HCT116 (cell line): Measurements from ENCODE around the gene ALDH5A1. TPM values are rescaled to one million over a fixed set of nuclear protein-coding genes. Genes with fewer than 3 reads are reported as not detected.

Experiments
- ATAC-seq: fragments of 200-7000 bp; cut with Tn5 transposase; 2 replicates; pipeline ENCODE4 v1.9.1; 2020; ENCODE audit warnings: mild to moderate bottlenecking, moderate library complexity
- BruUV-seq: library from RNA; stranded (reverse); fragments of 400-500 nt; replicated peaks from 2 replicates; lab custom pipeline; 2021; lab: Mats Ljungman, UMichigan
- CTCF ChIA-PET: fragments of 300-600 bp; sonication (Branson Sonifier 250); formaldehyde crosslinking; loops from one replicate; lab custom pipeline; 2021; ENCODE audit warnings: antibody characterized with exemption; lab: Charles Lee
- POLR2A ChIA-PET: fragments of 300-600, 350-600 bp; sonication (Branson Sonifier 250); formaldehyde crosslinking; loops from one replicate; lab custom pipeline; 2021; ENCODE audit warnings: antibody characterized with exemption; lab: Charles Lee
- RAD21 ChIA-PET, 2 experiments: fragments of 300-600 bp; sonication (Branson Sonifier 250); formaldehyde crosslinking; loops; one replicate each; lab custom pipeline; 2023; ENCODE audit warnings: low total read pairs in 2 of 2; ENCODE audit not compliant: uncharacterized antibody in 2 of 2, unreplicated experiment in 2 of 2, low non-redundant PET in 1 of 2; lab: Charles Lee
- DNase-seq: peaks from one replicate; pipeline ENCODE4 v3.0.0-alpha.2; 2010; ENCODE audit warnings: low read depth, low spot score
- H2AFZ ChIP-seq: fragments of 200-600 bp; shearing (Covaris generic), sonication (generic); 2 replicates; pipeline ENCODE4 v1.6.1; 2017; ENCODE audit warnings: low read depth, mixed run types, mixed read lengths, antibody characterized with exemption, low read length; ENCODE audit not compliant: poor library complexity, severe bottlenecking
- H3K27ac ChIP-seq: 2 replicates; pipeline ENCODE4 v1.5.1; 2012; ENCODE audit warnings: low read depth, low read length
- H3K27me3 ChIP-seq: fragments of 200-600 bp; sonication (generic); 2 replicates; pipeline ENCODE4 v1.6.1; 2016; ENCODE audit warnings: mixed run types, low read length, mixed read lengths; ENCODE audit not compliant: insufficient read depth
- H3K36me3 ChIP-seq, 2 experiments: fragments of 200-500 bp in 1 of 2; fragments of 200-600 bp in 1 of 2; sonication (Bioruptor generic) in 1 of 2; sonication (generic) in 1 of 2; 2 replicates each; pipeline versions ENCODE4 v1.5.1 to v1.6.1; 2014 to 2016; ENCODE audit warnings: low read length in 2 of 2, inconsistent platforms in 1 of 2, mixed read lengths in 1 of 2, mixed run types in 1 of 2; ENCODE audit not compliant: insufficient read depth in 2 of 2, control insufficient read depth in 1 of 2
- H3K4me1 ChIP-seq, 2 experiments: fragments of 200-600 bp in 1 of 2; sonication (generic) in 1 of 2; 2 replicates each; pipeline versions ENCODE4 v1.5.1 to v1.6.1; 2012 to 2017; ENCODE audit warnings: low read length in 2 of 2, inconsistent platforms in 1 of 2, mild to moderate bottlenecking in 1 of 2, mixed read lengths in 1 of 2, mixed run types in 1 of 2, moderate library complexity in 1 of 2; ENCODE audit not compliant: insufficient read depth in 2 of 2, control insufficient read depth in 1 of 2
- H3K4me2 ChIP-seq: fragments of 200-600 bp; sonication (generic); 2 replicates; pipeline ENCODE4 v1.6.1; 2017; ENCODE audit warnings: mixed run types, low read length, mixed read lengths
- H3K4me3 ChIP-seq, 2 experiments: fragments of 200-600 bp in 1 of 2; sonication (generic) in 1 of 2; replicated peaks in 1 of 2; 2 replicates each; pipeline ENCODE4 v1.5.1; 2011 to 2016; ENCODE audit warnings: low read length in 2 of 2, control low read depth in 1 of 2, low read depth in 1 of 2, mild to moderate bottlenecking in 1 of 2, mixed read lengths in 1 of 2, mixed run types in 1 of 2
- H3K79me2 ChIP-seq: fragments of 200-600 bp; sonication (generic); 2 replicates; pipeline ENCODE4 v1.6.1; 2017; ENCODE audit warnings: mild to moderate bottlenecking, mixed run types, low read length, moderate library complexity, mixed read lengths; ENCODE audit not compliant: insufficient read depth
- H3K9ac ChIP-seq: fragments of 200-600 bp; sonication (generic); 2 replicates; pipeline ENCODE4 v1.6.1; 2016; ENCODE audit warnings: low read length, mixed read lengths
- H3K9me2 ChIP-seq: fragments of 200-600 bp; sonication (generic), shearing (Covaris generic); 2 replicates; pipeline ENCODE4 v1.6.1; 2017; ENCODE audit warnings: mixed run types, mild to moderate bottlenecking, moderate library complexity; ENCODE audit not compliant: insufficient read depth
- H3K9me3 ChIP-seq, 2 experiments: fragments of 200-500 bp in 1 of 2; fragments of 200-600 bp in 1 of 2; sonication (Bioruptor generic) in 1 of 2; sonication (generic) in 1 of 2; 2 replicates each; pipeline ENCODE4 v1.6.1; 2014 to 2017; ENCODE audit warnings: low read length in 2 of 2, mixed read lengths in 2 of 2, inconsistent platforms in 1 of 2, low read depth in 1 of 2, mild to moderate bottlenecking in 1 of 2, mixed run types in 1 of 2, moderate library complexity in 1 of 2; ENCODE audit not compliant: control insufficient read depth in 1 of 2, insufficient read depth in 1 of 2
- H4K20me1 ChIP-seq: fragments of 200-600 bp; sonication (generic), shearing (Covaris generic); 2 replicates; pipeline ENCODE4 v1.6.1; 2017; ENCODE audit warnings: mixed run types, mild to moderate bottlenecking, moderate library complexity; ENCODE audit not compliant: insufficient read depth
- CBX3 ChIP-seq: IDR thresholded peaks from 2 replicates; pipeline ENCODE4 v1.6.1; 2012; ENCODE audit warnings: low read depth
- CTCF ChIP-seq, 3 experiments: fragments of 200-600 bp in 1 of 3; sonication (generic) in 1 of 3; IDR thresholded peaks in 2 of 3; conservative IDR thresholded peaks in 1 of 3; 2 replicates each; pipeline ENCODE4 v1.5.1; 2012 to 2017; ENCODE audit warnings: low read depth in 2 of 3, low read length in 2 of 3, antibody characterized with exemption in 1 of 3, borderline replicate concordance in 1 of 3, control low read depth in 1 of 3, mild to moderate bottlenecking in 1 of 3, mixed read lengths in 1 of 3, mixed run types in 1 of 3, moderate library complexity in 1 of 3; ENCODE audit not compliant: insufficient read depth in 1 of 3
- FOSL1 ChIP-seq: IDR thresholded peaks from 2 replicates; pipeline ENCODE4 v1.6.1; 2012; ENCODE audit warnings: low read depth
- RAD21 ChIP-seq: IDR thresholded peaks from 2 replicates; pipeline ENCODE4 v1.6.1; 2012; ENCODE audit warnings: low read depth, mild to moderate bottlenecking
- intact Hi-C: fragments of 100-400 bp; cut with micrococcal nuclease; formaldehyde crosslinking; loops from 2 replicates; pipeline ENCODE4 v1.10.0; 2022
- total RNA-seq: library from RNA; stranded (reverse); gene quantifications from one replicate; pipeline ENCODE4 v1.2.1, GENCODE V29; 2021; ENCODE audit not compliant: unreplicated experiment

The ALDH5A1 gene
- total RNA-seq, 1 experiment from 2014 or later = 10.0 TPM

DNA sequence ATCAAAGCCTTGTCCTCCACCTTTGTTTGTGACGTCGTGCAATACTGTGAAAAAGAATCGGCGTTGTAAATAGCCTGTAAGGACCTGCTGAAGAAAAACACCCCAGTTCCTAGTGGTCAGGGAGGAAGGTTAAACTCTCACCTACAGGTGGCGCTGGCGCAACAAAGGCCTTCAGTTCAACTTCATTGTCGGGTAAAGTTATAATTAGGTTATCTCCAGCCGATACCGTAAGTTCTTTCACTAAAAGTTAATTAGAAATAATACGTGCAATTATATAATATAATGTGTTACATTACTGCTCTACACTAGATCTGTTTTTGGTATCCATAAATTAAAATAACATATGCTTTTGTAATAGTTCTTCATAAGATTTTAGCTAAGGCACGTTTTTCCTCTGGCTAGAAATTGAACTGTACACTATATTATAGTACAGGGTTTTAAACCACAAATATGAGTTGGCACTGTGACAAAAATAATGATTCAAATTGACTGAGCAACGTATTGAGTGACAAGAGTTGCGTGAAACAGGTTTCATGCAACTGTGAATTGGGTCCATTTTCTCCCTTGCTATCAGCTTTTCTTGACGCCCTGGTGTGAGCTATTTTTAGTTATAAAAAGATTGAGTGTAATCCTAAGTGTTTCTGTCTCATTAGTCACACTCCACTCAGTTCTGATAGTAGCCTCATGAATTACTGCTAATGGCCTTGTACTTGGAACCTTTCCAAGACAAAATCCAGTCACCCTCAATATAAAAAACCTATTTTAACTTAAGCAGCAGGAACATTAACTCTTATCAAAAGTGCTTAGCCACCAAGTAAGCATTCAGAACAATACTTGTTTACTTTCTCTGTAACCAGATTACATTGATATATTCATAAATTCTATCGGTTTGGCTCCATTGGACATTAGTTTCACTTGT lies 89.0 kb downstream of the ALDH5A1 start:
- ChIA-PET POLR2A (no interaction called here), CTCF (interaction anchor here (0.6 to 1.6 kb wide), 15 partner anchors 10 to 488 kb away, joined by 3 to 8 read pairs (median 4); no protein-coding TSS in a partner anchor), RAD21 (interaction anchor here in 1 of 2 experiments (0.7 kb wide), 1 partner anchor 160 kb away, joined by 3 read pairs; no protein-coding TSS in a partner anchor)
- Histone ChIP-seq H3K4me1 (peaks cover 3 to 13% of the 10 kb centered on the region in 2 experiments; a peak in 3 of 4 replicates), H3K9me2 (no peaks in the 10 kb centered on the region), H3K9ac (no peak overlapping the region), H3K9me3 (no peaks in the 10 kb centered on the region), H3K27me3 (no peaks in the 10 kb centered on the region), H3K79me2 (no peaks in the 10 kb centered on the region), H2AFZ (peak overlapping the region; percentile 99), H3K4me2 (peak overlapping the region; percentile 62), H4K20me1 (no peaks in the 10 kb centered on the region), H3K36me3 (no peaks in the 10 kb centered on the region), H3K27ac (no peak overlapping the region), H3K4me3 (peak overlapping the region in 1 of 2 experiments; percentile 32; a peak in 1 of 4 replicates)
- DNase-seq (peak; percentile 69), ATAC-seq (peak; percentile 84)
- TF ChIP-seq CTCF (IDR thresholded peaks at IDR 0.05 in 2 of 3, conservative IDR thresholded peaks at IDR 0.05 in 1 of 3; ENCODE audit: borderline replicate concordance in 1 of 3, insufficient read depth in 1 of 3, low read depth in 2 of 3, low read length in 2 of 3) = peak; percentile 73 to 86 (median 80)
- peak; percentile 58; the same call in 1 of the 2 replicates for TF ChIP-seq CBX3
- no peak for TF ChIP-seq FOSL1
- TF ChIP-seq RAD21 = peak; percentile 71
- BruUV-seq = no TSS peak
- intact Hi-C loops = loop anchor here (2.0 to 5.0 kb wide), 2 partner anchors 183 to 434 kb away; no protein-coding TSS in a partner anchor
